Mucosa of descending colon (tissue), 3 donors: ENCODE measurements around the gene IL17RD. TPM values are rescaled to one million over a fixed set of nuclear protein-coding genes. Genes with fewer than 3 reads are reported as not detected.

ENCODE experiments used
- ATAC-seq: fragments of 200-7000 bp; cut with Tn5 transposase; one replicate; pipeline ENCODE4 v1.9.1; 2020; ENCODE audit warnings: mild to moderate bottlenecking, moderate library complexity
- DNase-seq, 3 donors: peaks; one replicate each; pipeline ENCODE4 v3.0.0-alpha.2; 2020
- H3K36me3 ChIP-seq: fragments of 200-600 bp; one replicate; pipeline ENCODE4 v1.8.0; 2021; ENCODE audit warnings: low read depth, mild to moderate bottlenecking
- H3K4me1 ChIP-seq: fragments of 200-600 bp; one replicate; pipeline ENCODE4 v1.8.0; 2021; ENCODE audit warnings: low read depth, mild to moderate bottlenecking
- H3K4me3 ChIP-seq: fragments of 200-600 bp; one replicate; pipeline ENCODE4 v1.8.0; 2021; ENCODE audit warnings: mild to moderate bottlenecking
- H3K9me3 ChIP-seq: fragments of 200-600 bp; one replicate; pipeline ENCODE4 v1.8.0; 2021; ENCODE audit warnings: mild to moderate bottlenecking
- intact Hi-C, 2 donors: fragments of 100-400 bp; cut with DNase I in 1 of 2; cut with micrococcal nuclease in 1 of 2; formaldehyde crosslinking; loops; one replicate each; pipeline versions ENCODE4 v1.11.0 to v1.11.1; 2022; cut with DNase I, micrococcal nuclease
- total RNA-seq, 3 donors: library from RNA; stranded (reverse); fragmentation: NEBNext Ultra II Directional in 2 of 3; extraction: Animal tissue kit (Norgen Biotek cat#: 25700) in 2 of 3; gene quantifications; one replicate each; pipeline versions ENCODE4 v1.2.1 to v1.2.4, GENCODE V29; 2021 to 2023
- TF ChIP-seq, protein P1 (sequence below): fragments of 200-600 bp; IDR thresholded peaks from one replicate; pipeline ENCODE4 v1.8.0; 2022; ENCODE audit warnings: antibody characterized with exemption, mild to moderate bottlenecking
- donor health status: DM: no; HTN: no; CAD: no; lungs with moderate emphysema.
- donor health status: DM: no; HTN: no; CAD: no.
- donor health status: DM: no; HTN: yes; CAD: no.

The IL17RD gene
- total RNA-seq, 3 donors from 2014 or later, result 1.2 to 14.8 (median 1.4) TPM

DNA sequence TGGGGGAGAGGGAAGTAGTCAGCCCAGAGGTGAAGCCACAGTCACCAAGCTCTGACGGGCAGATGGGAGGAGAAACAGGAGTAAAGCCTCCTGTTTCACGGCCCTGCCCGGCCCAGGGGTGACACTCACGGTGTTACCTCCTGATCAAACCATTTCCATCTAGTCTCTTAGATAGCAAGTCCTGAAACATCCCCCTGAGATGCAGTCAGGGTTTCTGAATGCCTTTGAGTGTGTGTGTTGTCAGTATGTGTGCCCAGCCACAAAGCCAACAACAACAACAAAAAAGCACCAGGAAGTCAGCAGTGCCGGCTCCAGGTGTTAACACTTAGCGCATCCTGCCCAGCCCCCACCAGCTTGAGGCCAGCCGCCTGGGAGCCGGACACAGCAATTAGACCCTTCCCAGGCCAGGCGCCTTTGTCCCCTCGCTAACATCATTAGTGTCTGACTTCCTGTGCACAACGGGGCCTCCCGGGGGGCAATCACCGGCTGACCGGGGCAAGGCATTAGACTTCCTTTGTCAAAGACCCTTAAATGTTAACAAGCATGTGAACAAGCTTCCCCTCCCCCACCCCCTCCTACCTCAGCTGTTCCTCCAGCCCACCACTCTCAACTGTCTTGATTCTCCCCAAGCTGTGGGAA, 34.5 kb downstream of the IL17RD start:
- no peak overlapping the region for H3K4me3 ChIP-seq
- H3K36me3 ChIP-seq, result no peaks in the 10 kb centered on the region
- no peaks in the 10 kb centered on the region for H3K4me1 ChIP-seq
- H3K9me3 ChIP-seq, result no peaks in the 10 kb centered on the region
- no peak for DNase-seq
- intact Hi-C loops, result no loop called here
- TF ChIP-seq, protein P1, sequence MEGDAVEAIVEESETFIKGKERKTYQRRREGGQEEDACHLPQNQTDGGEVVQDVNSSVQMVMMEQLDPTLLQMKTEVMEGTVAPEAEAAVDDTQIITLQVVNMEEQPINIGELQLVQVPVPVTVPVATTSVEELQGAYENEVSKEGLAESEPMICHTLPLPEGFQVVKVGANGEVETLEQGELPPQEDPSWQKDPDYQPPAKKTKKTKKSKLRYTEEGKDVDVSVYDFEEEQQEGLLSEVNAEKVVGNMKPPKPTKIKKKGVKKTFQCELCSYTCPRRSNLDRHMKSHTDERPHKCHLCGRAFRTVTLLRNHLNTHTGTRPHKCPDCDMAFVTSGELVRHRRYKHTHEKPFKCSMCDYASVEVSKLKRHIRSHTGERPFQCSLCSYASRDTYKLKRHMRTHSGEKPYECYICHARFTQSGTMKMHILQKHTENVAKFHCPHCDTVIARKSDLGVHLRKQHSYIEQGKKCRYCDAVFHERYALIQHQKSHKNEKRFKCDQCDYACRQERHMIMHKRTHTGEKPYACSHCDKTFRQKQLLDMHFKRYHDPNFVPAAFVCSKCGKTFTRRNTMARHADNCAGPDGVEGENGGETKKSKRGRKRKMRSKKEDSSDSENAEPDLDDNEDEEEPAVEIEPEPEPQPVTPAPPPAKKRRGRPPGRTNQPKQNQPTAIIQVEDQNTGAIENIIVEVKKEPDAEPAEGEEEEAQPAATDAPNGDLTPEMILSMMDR, result no peak
- ATAC-seq, result no peak

DNA sequence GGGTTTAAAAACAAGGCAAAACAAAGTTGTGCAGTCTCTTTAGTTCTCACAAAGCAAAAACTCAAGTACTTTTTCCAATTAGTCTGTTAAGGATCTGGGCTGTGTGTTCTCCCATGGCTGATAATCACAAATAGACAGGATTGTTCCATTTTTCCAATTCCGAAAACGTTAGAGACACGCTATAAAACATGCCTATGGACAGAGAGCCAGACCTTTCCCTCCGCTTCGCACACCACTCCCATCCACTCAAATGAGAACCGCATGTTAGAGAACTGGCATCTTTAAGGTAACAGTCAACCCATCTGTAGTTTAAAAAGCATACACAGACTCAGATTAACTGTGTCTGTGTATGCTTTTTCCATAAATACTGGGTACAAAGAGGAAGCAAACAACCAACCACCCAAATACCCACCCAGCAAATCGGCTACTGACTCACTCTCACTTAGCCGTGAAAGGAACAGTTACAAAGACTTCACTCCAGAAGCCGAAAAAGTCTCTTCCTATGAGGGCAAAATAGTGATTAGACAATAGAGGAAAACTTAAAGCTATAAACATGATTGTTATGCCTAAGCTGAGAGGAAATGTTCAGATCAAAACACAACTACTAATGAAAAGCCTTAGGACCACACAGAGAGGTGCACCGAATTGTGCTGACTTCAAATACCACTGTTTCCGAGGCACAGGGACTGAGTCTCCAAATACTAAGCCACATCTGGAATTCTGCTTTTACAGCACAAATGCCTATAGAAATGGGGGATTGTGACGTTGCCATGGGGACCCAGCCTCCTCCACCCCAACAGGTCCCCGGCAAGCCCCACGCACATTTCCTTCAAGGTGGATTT, 36.1 kb downstream of the IL17RD start:
- intact Hi-C loops, result no loop called here
- ATAC-seq (no peak), DNase-seq (no peak)
- TF ChIP-seq, protein P1, result no peak
- no peaks in the 10 kb centered on the region for H3K9me3 ChIP-seq
- no peaks in the 10 kb centered on the region for H3K4me1 ChIP-seq
- H3K36me3 ChIP-seq, result no peaks in the 10 kb centered on the region
- no peak overlapping the region for H3K4me3 ChIP-seq

DNA sequence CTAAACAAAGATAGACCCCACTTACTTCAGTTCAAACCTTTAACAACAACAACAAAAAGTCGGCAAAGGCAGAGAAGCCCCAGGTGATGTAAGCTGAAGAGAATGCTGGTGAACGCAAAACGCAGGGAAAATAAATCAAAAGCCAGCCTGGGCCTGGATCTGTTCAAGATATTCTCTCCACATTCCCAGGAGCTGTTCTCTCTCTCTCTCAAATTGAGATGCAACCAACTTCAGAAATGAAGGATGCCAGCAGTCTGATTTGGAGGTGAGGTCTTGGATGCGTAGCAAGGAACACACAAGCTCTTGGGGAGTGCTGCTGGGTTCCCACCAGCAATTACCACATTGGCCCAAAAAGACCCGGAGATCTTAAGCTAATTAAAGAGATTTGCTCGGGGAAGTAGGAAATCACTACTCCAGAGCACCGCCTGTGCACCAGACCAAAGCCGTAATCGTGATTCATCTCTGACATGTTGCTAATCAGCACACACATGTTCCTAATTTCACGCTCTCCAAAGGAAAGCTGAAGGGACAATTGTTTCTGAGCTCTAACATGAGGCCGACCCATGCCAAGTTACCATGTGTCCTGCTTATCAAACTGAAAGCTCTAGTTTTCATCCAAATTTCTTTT, 37.1 kb downstream of the IL17RD start:
- no peak for ATAC-seq
- DNase-seq, result no peak
- H3K9me3 ChIP-seq, result no peaks in the 10 kb centered on the region
- H3K4me1 ChIP-seq, result no peaks in the 10 kb centered on the region
- TF ChIP-seq, protein P1, result no peak
- H3K36me3 ChIP-seq, result no peaks in the 10 kb centered on the region
- intact Hi-C loops, result no loop called here
- no peak overlapping the region for H3K4me3 ChIP-seq

DNA sequence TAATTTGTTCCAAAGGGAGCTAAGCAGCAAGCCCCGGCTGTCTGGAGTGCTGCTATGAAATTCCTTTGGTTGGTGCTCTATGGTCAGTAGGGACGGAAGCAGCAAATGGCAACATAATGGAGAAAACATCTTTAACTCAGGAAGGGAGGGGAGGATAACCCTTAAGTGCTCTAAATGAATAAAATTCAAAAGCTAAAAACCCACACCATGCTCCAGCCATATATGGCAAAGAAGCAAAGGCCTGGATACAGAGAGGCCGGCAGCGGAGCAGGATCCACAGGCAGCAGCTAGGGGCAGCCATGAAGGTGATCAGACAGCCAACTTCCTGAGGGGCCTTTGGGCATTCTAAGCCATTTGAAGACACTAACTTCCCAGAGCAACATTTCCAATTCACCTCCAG, 38.9 kb downstream of the IL17RD start:
- no peak overlapping the region for H3K4me3 ChIP-seq
- DNase-seq (no peak), ATAC-seq (no peak)
- TF ChIP-seq, protein P1, result no peak
- H3K9me3 ChIP-seq, result no peaks in the 10 kb centered on the region
- H3K36me3 ChIP-seq, result no peaks in the 10 kb centered on the region
- no peaks in the 10 kb centered on the region for H3K4me1 ChIP-seq
- intact Hi-C loops, result no loop called here

DNA sequence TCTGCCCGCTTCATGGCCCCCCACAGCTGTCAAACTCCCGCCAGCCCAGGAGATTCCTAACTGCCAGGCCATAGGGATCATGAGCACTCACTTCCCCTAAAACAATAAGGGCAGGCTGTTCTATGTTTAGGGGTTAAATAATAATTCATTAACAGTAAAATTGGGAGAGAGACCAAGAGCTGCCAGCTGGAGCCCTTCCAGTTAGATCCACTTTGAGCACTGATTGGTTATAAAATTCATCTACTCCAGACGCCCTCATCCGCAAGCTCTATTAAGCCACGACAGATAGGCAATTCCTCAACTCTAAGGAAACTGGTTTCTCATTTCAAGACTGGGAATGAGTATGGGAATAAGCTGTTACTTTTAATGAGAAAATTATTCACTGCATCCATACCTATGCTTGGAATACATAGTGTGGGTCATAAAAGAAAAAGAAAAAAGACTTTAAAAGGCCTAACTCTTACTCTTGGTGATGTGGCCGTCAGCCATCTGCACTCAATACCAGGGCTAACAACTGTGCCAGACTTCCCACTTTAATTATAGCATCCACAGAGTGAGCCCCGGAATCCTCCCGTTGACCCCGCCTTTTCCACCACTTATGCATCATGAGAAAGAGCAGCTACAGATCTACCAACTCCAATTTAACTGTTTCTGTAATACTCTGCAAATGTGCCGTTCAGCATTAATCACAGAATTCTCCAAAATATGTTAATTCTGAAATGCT, 44.5 kb downstream of the IL17RD start:
- no peak overlapping the region for H3K4me3 ChIP-seq
- intact Hi-C loops, result no loop called here
- H3K36me3 ChIP-seq, result no peaks in the 10 kb centered on the region
- DNase-seq, result no peak
- H3K9me3 ChIP-seq, result no peaks in the 10 kb centered on the region
- no peak for ATAC-seq
- TF ChIP-seq, protein P1, result no peak
- no peaks in the 10 kb centered on the region for H3K4me1 ChIP-seq
